Measurements from ENCODE around the gene TXNDC2.
"Not testable (repeated sequence)": the region's sequence is repeated elsewhere in the genome, so short reads cannot be mapped to it uniquely, and the experiment has no call there.

The TXNDC2 gene

GRCh38 chr18:9910071-9910470 lies 24.3 kb downstream of the TXNDC2 start:
- no peak for DNase-seq (ENCODE audit: low read depth)

GRCh38 chr18:9910661-9911060 lies 24.9 kb downstream of the TXNDC2 start:
- H3K4me3 ChIP-seq (ENCODE audit: low read depth, low read length), result no peak overlapping the region
- DNase-seq (ENCODE audit: low read depth), result no peak

More at GRCh38 chr18:9910071-9910470, 24.3 kb downstream of the TXNDC2 start:
- H3K4me3 ChIP-seq (ENCODE audit: low read depth, low read length), result no peak overlapping the region

DNA sequence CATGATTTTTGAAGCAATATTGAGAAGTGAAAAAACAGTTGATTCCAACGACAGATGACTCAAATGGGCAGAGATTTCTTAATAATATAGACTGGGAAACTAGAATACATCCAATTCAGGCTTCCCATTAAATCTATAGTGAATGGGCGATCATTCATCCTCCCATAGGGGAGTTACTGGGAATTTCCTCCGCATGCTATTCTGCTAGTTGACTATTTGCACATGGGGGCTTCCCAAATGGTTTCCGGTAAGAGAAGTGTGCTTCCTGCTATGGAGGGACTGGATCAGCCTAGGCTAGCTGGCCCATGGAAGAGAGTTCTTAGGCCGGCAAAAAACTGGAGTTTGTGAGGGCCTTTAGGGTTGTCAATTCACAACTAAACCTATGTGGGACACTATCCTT lies 25.5 kb downstream of the TXNDC2 start:
- no peak for DNase-seq (ENCODE audit: low read depth)
- no peak overlapping the region for H3K4me3 ChIP-seq (ENCODE audit: low read depth, low read length)

GRCh38 chr18:9912285-9912684 lies 26.5 kb downstream of the TXNDC2 start:
- H3K4me3 ChIP-seq (ENCODE audit: low read depth, low read length); DNase-seq (ENCODE audit: low read depth): not testable (repeated sequence)

DNA sequence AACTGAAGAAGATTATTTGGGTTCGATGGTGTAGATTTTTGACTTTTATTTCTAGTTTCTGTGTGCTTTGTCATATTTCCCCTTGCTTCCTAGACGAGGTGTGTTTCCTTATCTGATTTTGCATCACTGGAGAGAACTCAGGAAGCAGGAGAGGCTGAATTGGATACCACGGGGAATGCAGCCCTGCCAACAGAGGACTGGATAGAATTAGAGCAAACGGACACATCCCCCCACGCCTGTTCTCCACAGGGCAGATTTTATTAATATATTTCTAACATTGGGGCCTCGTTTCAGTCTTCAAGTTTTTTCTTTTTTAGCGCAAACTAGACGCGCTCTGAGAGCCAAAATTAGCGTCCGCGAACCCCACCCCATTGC lies 27.4 kb downstream of the TXNDC2 start:
- H3K4me3 ChIP-seq (ENCODE audit: low read depth, low read length), result peak overlapping the region; percentile 84
- no peak for DNase-seq (ENCODE audit: low read depth)

DNA sequence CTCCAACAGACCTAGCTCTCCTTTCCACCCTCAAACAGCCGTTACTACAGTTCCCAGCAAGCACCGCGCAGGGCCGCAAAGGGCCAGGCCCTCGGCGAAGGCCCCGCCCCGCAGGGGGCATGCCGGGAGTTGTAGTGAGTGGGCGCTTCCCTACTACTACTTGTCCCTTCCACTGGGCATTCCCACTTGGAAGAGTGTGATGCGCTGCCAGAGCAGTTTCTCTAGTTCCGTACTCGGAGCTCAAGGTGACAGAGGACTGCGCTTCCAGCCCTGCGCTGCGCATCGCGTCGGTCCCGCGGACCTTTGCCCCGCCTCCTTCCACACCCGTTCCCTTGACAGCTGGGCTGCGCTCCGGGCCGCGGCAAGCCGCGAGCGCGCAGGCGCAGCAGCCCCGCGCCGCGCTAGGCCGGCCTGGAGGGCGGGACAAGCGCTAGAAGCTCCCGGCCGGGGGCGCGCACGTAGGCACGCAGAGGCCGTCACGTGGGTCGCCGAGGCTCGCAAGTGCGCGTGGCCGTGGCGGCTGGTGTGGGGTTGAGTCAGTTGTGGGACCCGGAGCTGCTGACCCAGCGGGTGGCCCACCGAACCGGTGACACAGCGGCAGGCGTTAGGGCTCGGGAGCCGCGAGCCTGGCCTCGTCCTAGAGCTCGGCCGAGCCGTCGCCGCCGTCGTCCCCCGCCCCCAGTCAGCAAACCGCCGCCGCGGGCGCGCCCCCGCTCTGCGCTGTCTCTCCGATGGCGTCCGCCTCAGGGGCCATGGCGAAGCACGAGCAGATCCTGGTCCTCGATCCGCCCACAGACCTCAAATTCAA lies 28.0 kb downstream of the TXNDC2 start, which contains the start of gene VAPA:
TSS of gene VAPA (plus strand) at position 491 of the 808 bp plus-strand sequence. CDS start at position 732, 241 bp downstream.
- DNase-seq (ENCODE audit: low read depth), result peak; percentile 83
- H3K4me3 ChIP-seq (ENCODE audit: low read depth, low read length), result peak within 1 kb of the TSS; percentile 84

DNA sequence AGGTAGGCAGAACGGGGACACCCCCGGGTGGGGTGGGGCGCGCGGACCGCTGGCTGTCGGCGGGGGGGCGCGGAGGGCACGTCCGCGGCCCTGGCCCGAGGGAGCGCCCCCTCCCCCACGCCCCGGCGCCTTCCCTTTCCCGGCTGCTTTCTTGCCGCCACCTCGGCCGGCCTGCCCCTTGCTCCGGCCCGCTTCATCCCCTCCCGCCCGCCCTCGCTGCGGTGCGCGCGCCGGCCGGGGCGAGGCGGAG lies 28.5 kb downstream of the TXNDC2 start:
- peak overlapping the region; percentile 84 for H3K4me3 ChIP-seq (ENCODE audit: low read depth, low read length)
- DNase-seq (ENCODE audit: low read depth), result no peak

DNA sequence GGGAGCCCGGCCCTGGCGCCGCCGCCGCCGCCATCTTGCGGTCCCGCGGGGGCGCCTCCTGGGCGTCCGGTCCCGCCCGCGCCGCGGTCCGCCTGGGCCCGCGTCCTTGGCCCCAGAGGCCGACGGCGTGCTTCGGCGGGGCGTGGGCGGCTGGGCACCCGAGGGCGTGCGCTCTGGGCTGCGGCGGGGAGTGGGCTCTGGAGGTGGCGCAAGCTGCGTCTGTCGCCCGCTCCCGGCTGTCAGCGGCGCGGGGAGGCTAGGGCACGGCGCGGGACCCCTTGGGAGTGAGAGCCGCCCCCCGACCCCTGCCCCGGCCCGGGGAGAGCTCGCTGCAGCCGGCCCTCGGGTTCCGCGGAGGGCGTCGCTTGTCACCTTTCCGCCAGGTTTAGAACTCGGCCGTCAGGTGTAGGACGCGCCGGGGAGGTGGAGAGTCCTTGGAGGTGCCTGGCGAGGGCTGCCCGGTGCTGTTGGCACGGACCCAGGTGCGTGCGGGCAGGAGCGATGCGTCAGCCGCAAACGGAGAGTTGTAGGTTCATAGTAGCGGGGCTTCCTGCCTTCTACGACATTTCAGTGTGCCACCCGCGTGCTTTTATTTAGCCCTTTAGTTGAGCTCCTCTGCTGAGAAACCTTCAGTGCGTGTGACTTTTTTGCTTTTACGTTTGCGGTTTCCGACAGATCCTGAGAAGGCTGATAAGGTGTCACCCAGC lies 29.0 kb downstream of the TXNDC2 start:
- DNase-seq (ENCODE audit: low read depth), result no peak
- peak overlapping the region; percentile 84 for H3K4me3 ChIP-seq (ENCODE audit: low read depth, low read length)

- DNase-seq (ENCODE audit: low read depth), result no peak
- peak overlapping the region; percentile 84 for H3K4me3 ChIP-seq (ENCODE audit: low read depth, low read length)
Observed at GRCh38 chr18:9915291-9916076, 29.7 kb downstream of the TXNDC2 start.

DNA sequence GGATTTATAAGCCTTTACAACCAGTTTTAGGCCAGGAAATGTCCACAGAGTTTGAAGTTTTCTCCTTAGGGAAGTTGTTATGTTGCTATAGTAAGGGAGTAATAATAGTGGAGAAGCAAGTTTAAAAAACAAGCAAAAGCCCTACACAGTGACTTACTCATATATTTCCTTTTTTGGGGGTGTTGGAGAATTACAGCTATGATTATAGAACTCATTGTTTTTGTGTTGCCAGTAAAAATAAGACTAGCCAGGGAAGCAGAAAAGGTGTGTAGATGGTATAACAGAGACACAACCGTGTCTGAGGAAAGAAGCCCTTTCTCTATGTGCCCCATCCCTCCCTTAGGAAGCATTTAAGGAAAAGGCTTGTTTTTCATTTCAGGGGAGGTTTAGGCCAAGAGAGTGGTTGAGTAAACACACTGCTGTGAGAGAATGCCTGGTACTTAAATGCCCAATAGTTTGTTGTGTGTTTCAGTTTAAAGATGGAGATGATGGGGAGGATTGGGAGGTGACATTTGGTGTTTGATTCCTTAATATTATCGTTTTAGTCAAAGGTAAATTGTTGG lies 30.4 kb downstream of the TXNDC2 start:
- DNase-seq (ENCODE audit: low read depth), result no peak
- H3K4me3 ChIP-seq (ENCODE audit: low read depth, low read length), result peak overlapping the region; percentile 84

DNA sequence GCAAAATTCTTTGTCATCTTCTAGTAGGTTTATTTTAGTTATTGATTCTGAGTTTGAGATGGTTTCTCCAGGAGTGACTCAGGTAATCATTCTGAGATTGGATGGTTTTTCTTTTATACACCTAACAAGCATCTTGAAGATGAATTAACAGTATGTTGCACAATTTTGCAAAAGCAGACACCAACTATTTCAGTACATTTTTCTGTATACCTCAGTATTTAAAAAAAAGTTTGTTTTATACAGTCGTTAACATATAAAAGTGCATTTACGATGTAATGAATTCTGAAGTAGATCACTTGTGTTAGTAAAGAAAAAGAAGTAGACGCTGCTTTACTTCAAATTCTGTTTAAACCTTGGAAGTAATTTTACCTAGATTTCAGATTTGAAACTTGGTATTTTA lies 31.0 kb downstream of the TXNDC2 start:
- DNase-seq (ENCODE audit: low read depth), result no peak
- no peak overlapping the region for H3K4me3 ChIP-seq (ENCODE audit: low read depth, low read length)

DNA sequence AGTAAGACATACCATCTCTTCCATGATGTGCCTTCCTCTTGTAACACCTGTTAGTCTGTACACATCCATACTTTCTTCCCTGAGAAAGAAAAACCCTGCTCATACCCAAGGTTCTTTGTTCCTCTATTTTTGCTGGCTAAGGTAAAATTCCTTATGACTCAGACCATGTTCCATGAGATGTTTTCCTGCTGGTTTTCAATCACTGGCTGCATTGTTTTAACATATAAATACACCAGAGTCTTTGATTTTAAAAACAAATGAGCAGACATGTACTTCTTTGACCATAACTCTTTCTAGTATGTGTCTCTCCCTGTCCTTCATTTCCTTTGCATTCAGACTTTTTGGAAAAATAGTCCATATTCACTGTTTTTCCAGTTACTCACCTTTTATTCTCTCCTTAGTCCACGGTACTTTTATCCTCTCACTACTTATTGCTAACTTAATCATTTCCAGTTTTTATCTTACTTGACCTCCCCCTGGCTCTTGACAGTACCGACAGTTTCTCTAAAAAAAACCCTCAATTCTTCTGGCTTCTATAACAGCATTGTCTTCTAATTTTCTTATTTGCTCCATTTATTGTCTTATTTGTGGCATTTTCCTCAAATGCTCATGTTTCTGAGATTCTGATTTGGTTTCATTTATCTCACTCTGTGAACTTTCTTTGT lies 32.4 kb downstream of the TXNDC2 start:
- H3K4me3 ChIP-seq (ENCODE audit: low read depth, low read length), result no peak overlapping the region
- no peak for DNase-seq (ENCODE audit: low read depth)

DNA sequence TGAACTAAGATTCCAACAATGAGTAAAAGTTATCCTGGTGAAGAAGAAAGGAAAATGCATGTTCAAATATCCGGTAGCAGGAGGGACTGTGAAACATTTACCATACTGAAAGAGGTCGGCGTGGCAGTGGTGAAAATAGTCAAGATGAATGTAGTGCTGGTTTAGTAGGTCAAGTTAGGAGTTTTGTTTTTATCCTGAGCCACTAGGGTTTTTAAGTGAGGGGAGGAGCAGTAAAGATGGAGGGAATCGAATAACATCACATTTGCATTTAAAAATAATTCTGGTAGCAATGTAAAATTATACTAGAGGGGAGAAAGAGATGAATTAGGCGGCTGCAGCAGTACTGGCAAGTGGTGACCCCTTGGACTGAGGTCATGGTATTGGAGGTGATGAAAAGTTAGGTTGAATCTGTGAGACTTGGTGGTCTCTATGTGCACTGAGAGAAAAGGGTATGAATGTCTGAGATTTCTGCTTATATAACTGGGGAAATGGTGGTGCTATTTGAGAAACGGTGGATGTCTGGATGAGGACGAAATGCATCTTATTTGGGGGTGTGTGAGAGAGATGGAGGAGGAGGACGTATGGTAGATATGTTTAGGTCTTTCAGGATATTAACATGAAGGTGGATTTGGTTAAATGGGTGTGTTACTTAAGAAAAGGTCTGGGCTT lies 33.9 kb downstream of the TXNDC2 start:
- no peak overlapping the region for H3K4me3 ChIP-seq (ENCODE audit: low read depth, low read length)
- DNase-seq (ENCODE audit: low read depth), result no peak

DNA sequence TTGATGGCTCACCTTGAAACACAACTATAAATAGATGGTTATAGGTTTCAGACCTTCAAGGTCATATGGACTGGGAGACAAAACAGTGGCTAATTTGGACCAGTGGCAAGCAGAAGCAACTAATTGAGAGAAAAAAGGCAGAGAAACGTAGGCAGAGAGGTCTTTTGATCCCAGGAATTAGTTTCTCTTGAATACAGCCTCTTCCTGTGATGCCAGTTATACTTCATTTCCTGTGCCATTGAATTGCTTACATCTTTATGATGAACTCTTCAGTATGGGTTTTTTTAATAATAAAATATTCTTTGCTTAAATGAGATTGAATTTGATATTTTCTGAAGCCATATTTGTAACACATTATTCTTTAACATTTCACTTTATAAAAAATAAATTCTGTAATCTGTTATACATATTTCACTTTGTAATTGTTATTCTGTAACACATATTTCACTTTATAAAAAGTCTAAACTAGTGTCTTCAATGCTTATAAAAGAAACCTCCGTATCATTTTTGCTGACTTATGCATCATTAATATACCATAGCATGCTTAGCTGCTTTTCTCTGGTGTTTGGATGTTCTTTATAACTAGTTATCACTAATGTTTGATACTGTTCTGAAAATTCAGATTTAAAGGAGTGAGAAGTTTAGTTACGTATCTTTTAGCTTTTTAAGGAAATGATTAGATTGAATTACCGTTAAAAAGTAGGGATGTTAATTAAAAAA lies 37.0 kb downstream of the TXNDC2 start:
- no peak for DNase-seq (ENCODE audit: low read depth)
- H3K4me3 ChIP-seq (ENCODE audit: low read depth, low read length), result no peak overlapping the region

DNA sequence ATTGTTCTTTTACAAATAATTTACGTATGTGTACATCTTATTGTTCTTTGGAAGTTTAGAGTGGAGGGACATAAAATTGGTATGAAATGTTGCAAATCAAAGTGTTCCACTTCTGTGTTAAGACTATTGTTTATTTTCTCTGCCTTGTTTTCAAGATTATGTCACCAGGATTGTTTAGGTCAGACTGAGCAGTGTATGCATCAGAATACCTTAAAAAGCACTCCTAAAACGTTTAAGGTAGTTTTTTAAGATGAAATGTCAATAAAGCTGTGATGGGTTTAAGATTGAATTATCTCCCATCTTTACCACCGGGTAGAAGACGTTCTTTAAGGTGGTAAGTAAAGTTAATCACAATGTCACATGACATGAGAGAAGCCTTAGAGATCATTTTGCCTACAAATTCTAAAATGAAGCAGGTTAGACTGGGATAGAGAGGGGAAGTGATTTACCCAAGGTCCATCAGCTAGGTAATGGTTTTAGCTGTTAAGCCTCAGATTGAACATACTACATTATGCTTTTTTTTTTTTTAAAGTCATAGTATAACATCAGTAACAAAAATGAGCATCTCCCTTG lies 38.7 kb downstream of the TXNDC2 start:
- no peak overlapping the region for H3K4me3 ChIP-seq (ENCODE audit: low read depth, low read length)
- no peak for DNase-seq (ENCODE audit: low read depth)

DNA sequence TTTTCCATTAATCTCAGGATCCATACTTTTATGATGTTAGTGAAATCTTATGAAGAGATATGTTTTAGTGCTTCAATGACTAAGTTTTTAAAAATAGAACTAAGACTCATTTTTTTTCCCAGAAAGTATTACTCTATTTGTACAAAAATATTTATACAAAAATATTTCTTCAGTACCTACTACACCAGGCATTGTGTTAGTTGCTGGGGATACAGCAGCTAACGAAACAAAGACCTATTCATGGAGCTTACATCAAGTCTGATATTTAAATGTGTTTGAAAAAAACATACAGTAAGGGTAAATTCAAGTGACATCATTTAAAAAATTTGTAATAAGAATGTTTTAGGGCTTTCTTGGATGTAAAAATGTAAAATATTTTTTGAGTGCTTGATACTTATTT lies 39.6 kb downstream of the TXNDC2 start:
- DNase-seq (ENCODE audit: low read depth), result no peak
- no peak overlapping the region for H3K4me3 ChIP-seq (ENCODE audit: low read depth, low read length)

GRCh38 chr18:9925795-9926194 lies 40.0 kb downstream of the TXNDC2 start:
- no peak for DNase-seq (ENCODE audit: low read depth)
- H3K4me3 ChIP-seq (ENCODE audit: low read depth, low read length), result no peak overlapping the region

DNA sequence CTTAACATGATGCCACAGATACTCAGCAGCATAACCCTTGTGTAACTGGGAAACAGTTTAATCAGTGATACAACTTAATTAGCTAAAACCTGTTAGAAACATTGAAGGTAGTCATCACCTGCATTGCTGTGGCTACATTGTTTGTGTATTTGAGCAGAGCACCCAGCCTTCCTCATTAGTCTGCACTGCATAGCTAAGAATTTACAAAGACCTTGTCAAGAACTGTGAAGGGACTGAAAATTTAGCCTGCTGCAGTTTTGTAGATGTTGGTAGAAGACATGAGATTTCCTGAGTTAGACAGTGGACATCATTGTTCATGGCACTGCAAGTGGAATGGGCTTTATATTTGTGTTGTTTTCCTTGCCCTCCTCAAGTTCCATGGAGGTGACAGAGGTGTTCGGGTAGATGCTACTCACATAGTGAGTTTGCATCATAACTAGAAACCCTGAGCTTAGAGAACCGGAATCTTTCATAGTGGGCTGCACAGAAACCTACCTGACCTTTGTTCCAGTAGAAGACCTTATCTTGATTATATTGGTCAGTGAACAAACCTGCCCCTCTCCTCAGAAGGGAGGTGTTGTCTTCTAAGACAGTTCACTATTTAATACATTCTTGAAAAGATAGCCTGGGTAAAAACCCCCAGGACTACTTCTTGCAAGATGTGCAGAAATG lies 40.6 kb downstream of the TXNDC2 start:
- no peak overlapping the region for H3K4me3 ChIP-seq (ENCODE audit: low read depth, low read length)
- no peak for DNase-seq (ENCODE audit: low read depth)
